ENCODE results near the gene NR2C2. TPM values are rescaled to one million over a fixed set of nuclear protein-coding genes. Genes with fewer than 3 reads are reported as not detected.

The NR2C2 gene
- total RNA-seq, 2 experiments from 2014 or later: 49.5 to 51.1 TPM

GRCh38 chr3:14911651-14912050, 35.7 kb upstream of the NR2C2 start:
- DNase-seq: no peak
- no peak overlapping the region for H3K4me3 Mint-ChIP-seq
- POLR2A ChIA-PET: no interaction called here
- no peaks in the 10 kb centered on the region for H3K36me3 Mint-ChIP-seq
- H3K4me1 Mint-ChIP-seq (ENCODE audit: low read depth): no peaks in the 10 kb centered on the region
- peaks cover 1% of the 10 kb centered on the region for H3K27me3 Mint-ChIP-seq
- no peak overlapping the region for H3K27ac Mint-ChIP-seq
- CTCF ChIA-PET: interaction anchor here (2.1 kb wide), 1 partner anchor 10 kb away, joined by 8 read pairs; no protein-coding TSS in a partner anchor
- intact Hi-C loops (cut with micrococcal nuclease): no loop called here
- peaks cover 1% of the 10 kb centered on the region for H3K9me3 Mint-ChIP-seq

- no peaks in the 10 kb centered on the region for H3K36me3 Mint-ChIP-seq
- ChIA-PET CTCF (interaction anchor here (0.9 to 1.1 kb wide), 3 partner anchors 8 to 123 kb away, joined by 3 to 6 read pairs (median 4); no protein-coding TSS in a partner anchor), POLR2A (no interaction called here)
- H3K4me3 Mint-ChIP-seq: no peak overlapping the region
- no peaks in the 10 kb centered on the region for H3K4me1 Mint-ChIP-seq (ENCODE audit: low read depth)
- peaks cover 1% of the 10 kb centered on the region for H3K27me3 Mint-ChIP-seq
- H3K27ac Mint-ChIP-seq: no peak overlapping the region
- DNase-seq: no peak
- intact Hi-C loops (cut with micrococcal nuclease): no loop called here
- no peaks in the 10 kb centered on the region for H3K9me3 Mint-ChIP-seq
Observed at GRCh38 chr3:14913071-14913925, 34.1 kb upstream of the NR2C2 start.

- no peaks in the 10 kb centered on the region for H3K4me1 Mint-ChIP-seq (ENCODE audit: low read depth)
- intact Hi-C loops (cut with micrococcal nuclease): no loop called here
- no peak overlapping the region for H3K4me3 Mint-ChIP-seq
- no peak for DNase-seq
- no peak overlapping the region for H3K27ac Mint-ChIP-seq
- CTCF ChIA-PET: interaction anchor here (0.9 to 1.1 kb wide), 2 partner anchors 7 to 9 kb away, joined by 3 to 4 read pairs; no protein-coding TSS in a partner anchor
- H3K36me3 Mint-ChIP-seq: no peaks in the 10 kb centered on the region
- POLR2A ChIA-PET: no interaction called here
- H3K27me3 Mint-ChIP-seq: peaks cover 1% of the 10 kb centered on the region
- no peaks in the 10 kb centered on the region for H3K9me3 Mint-ChIP-seq
Observed at GRCh38 chr3:14913926-14914778, 33.2 kb upstream of the NR2C2 start.

DNA sequence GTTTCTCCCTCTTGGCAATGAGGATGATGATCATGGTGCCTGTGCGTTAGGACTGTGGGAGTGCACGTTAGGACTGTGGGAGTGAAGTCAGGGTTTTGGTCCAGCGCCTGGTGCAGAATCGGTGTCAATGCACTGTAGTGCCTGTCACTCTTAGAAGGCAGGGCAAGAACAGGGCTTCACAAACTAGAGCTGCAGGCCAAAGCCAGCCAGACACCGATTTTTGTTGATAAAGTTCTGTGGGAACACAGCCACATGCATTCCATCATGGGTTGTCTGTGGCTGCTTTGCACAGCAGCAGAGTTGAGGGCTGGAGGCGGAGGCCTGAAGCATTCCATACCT, 32.6 kb upstream of the NR2C2 start:
- H3K27me3 Mint-ChIP-seq: no peaks in the 10 kb centered on the region
- H3K36me3 Mint-ChIP-seq: no peaks in the 10 kb centered on the region
- DNase-seq: no peak
- no peak overlapping the region for H3K4me3 Mint-ChIP-seq
- H3K9me3 Mint-ChIP-seq: no peaks in the 10 kb centered on the region
- CTCF ChIA-PET: no interaction called here
- POLR2A ChIA-PET: no interaction called here
- H3K4me1 Mint-ChIP-seq (ENCODE audit: low read depth): no peaks in the 10 kb centered on the region
- intact Hi-C loops (cut with micrococcal nuclease): no loop called here
- H3K27ac Mint-ChIP-seq: no peak overlapping the region

DNA sequence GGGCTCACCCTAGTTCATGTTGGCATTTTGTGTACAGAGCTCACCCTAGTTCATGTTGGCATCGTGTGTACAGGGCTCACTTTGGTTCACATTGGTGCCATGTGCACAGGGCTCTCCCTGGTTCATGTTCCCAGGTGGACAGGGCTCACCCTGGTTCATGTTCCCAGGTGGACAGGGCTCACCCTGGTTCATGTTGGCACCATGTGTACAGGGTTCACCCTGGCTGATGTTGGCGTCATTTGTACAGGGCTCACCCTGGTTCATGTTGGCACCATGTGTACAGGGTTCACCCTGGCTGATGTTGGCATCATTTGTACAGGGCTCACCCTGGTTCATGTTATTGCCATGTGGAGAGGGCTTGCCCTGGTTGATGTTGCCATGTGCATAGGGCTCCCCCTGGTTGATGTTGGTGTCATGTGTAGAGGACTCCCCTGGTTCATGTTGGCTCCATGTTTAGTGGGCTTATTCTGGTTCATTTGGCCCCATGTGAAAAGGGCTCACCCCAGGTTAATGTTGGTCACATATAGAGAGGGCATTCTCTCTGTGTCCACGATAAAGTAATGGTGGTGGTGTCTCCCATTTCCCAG, 31.7 kb upstream of the NR2C2 start:
- H3K36me3 Mint-ChIP-seq: no peaks in the 10 kb centered on the region
- H3K4me3 Mint-ChIP-seq: no peak overlapping the region
- H3K27me3 Mint-ChIP-seq: no peaks in the 10 kb centered on the region
- no peaks in the 10 kb centered on the region for H3K4me1 Mint-ChIP-seq (ENCODE audit: low read depth)
- H3K9me3 Mint-ChIP-seq: no peaks in the 10 kb centered on the region
- ChIA-PET POLR2A (no interaction called here), CTCF (interaction anchor here (0.6 to 0.9 kb wide), 2 partner anchors 77 to 125 kb away, joined by 3 to 4 read pairs; no protein-coding TSS in a partner anchor)
- peak; percentile 33 for DNase-seq
- intact Hi-C loops (cut with micrococcal nuclease): no loop called here
- H3K27ac Mint-ChIP-seq: no peak overlapping the region

DNA sequence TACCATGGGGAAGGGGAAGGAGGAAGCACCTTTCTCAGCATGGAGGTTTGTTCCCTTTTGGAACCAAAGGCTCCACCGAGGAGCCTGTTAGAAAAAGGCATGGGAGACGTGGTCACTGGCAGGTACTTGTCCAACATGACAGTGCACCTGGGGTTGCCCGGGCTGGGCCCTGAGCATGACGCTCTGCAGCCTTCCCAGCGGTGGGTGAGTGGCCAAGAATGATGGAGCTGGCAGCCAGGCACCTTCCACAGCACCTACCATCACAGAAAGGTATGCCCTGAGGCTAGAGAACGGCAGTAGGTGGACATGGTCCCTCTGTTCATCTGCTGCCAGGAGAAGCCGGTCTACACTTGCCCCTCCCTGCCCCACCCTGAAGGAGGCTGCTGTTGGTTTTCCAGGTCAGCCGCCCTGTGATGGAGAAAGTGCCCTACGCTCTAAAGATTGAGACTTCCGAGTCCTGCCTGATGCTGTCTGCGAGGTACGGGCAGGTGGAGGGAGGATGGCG, 29.0 kb upstream of the NR2C2 start:
- H3K4me1 Mint-ChIP-seq (ENCODE audit: low read depth): no peaks in the 10 kb centered on the region
- intact Hi-C loops (cut with micrococcal nuclease): no loop called here
- no peak for DNase-seq
- CTCF ChIA-PET: interaction anchor here (0.7 to 1.4 kb wide), 2 partner anchors 9 to 633 kb away, joined by 3 to 5 read pairs; no protein-coding TSS in a partner anchor
- H3K4me3 Mint-ChIP-seq: no peak overlapping the region
- no peaks in the 10 kb centered on the region for H3K9me3 Mint-ChIP-seq
- no peak overlapping the region for H3K27ac Mint-ChIP-seq
- POLR2A ChIA-PET: no interaction called here
- H3K27me3 Mint-ChIP-seq: no peaks in the 10 kb centered on the region
- no peaks in the 10 kb centered on the region for H3K36me3 Mint-ChIP-seq

- H3K4me1 Mint-ChIP-seq (ENCODE audit: low read depth): no peaks in the 10 kb centered on the region
- no peak for DNase-seq
- no peak overlapping the region for H3K27ac Mint-ChIP-seq
- H3K36me3 Mint-ChIP-seq: no peaks in the 10 kb centered on the region
- POLR2A ChIA-PET: interaction anchor here (0.7 kb wide), 1 partner anchor 285 kb away, joined by 4 read pairs; no protein-coding TSS in a partner anchor
- no peak overlapping the region for H3K4me3 Mint-ChIP-seq
- no peaks in the 10 kb centered on the region for H3K27me3 Mint-ChIP-seq
- intact Hi-C loops (cut with micrococcal nuclease): loop anchor here (2.0 to 10.0 kb wide), 2 partner anchors 412 to 1026 kb away; no protein-coding TSS in a partner anchor
- no peaks in the 10 kb centered on the region for H3K9me3 Mint-ChIP-seq
- CTCF ChIA-PET: interaction anchor here (0.6 to 2.1 kb wide), 37 partner anchors 7 to 1024 kb away, joined by 3 to 36 read pairs (median 5); partner anchors contain the start of genes C3orf20 and NR2C2
Observed at GRCh38 chr3:14920536-14920935, 26.8 kb upstream of the NR2C2 start.

DNA sequence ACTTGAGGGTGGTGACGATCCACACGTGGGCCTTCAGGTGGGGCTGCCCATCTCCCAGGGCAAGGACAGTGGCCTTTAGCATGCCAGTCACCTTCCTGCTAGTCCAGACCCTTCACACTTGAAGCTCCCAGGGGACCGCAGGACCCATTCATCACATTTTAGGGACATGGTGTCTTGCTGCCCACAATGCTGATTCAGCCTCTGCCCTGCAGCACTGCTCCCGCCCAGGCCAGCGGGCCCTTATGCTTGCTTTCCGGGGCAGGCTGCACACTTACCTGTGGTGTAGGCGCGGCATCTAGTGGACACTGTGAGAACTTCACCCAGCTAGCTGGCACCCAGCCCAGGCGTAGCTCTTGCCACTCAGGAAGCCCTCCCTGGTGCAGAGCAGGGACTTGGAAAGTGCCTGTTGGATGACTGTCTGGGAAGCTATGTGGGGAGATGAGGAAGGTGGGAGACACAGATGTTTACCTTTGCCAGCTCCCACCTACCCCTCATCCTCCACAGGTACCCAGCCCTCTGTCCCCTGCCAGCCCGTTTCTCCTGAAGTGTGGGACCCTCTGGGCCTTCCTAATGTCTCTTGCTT, 26.3 kb upstream of the NR2C2 start:
- ChIA-PET CTCF (interaction anchor here (0.6 to 2.1 kb wide), 49 partner anchors 8 to 1025 kb away, joined by 3 to 36 read pairs (median 4); partner anchors contain the start of genes C3orf20, CCDC174, MRPS25 and NR2C2), POLR2A (interaction anchor here (0.7 kb wide), 1 partner anchor 285 kb away, joined by 4 read pairs; no protein-coding TSS in a partner anchor)
- no peak overlapping the region for H3K27ac Mint-ChIP-seq

DNA sequence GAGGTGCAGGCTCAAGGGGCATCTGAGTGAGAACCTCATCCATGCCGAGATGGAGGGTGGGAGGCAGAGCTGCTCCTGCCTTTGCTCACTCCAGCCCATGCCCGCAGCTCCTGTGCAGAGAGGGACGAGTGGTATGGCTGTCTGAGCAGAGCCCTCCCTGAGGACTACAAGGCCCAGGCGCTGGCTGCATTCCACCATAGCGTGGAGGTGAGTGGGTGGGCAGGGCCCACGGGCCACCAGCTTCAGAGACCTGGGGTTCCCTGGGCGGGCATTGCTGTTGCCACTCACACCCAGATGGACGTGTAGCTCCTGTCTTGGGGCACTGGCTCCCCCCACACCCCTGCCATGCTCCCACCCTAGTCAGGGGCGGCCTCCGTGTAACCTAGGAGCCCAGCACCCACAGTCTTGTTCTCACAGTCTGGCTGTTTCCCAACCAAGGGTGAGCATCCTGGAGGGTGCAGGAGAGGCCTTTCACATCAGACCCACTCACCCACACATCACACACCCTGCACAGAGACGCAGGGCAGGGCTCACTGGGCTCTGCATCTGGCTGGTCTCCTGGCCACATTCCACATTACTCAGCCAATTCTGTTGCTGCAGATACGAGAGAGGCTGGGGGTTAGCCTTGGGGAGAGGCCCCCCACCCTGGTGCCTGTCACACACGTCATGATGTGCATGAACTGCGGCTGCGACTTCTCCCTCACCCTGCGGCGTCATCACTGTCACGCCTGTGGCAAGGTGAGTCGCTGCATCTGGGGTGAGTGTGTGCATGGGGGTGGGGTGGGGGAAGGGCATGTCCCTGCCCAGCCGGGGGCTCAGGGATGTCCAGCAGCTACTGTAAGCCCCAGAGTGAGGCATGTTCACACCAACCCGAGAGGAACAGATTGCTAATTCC, 25.3 kb upstream of the NR2C2 start:
- Mint-ChIP-seq H3K27me3 (no peaks in the 10 kb centered on the region), H3K27ac (no peak overlapping the region), H3K4me1 (ENCODE audit: low read depth) (no peaks in the 10 kb centered on the region), H3K36me3 (no peaks in the 10 kb centered on the region), H3K4me3 (no peak overlapping the region), H3K9me3 (no peaks in the 10 kb centered on the region)
- no peak for DNase-seq
- ChIA-PET POLR2A (no interaction called here), CTCF (interaction anchor here (0.6 to 2.1 kb wide), 45 partner anchors 8 to 1026 kb away, joined by 3 to 36 read pairs (median 5); partner anchors contain the start of genes C3orf20, CCDC174, MRPS25 and NR2C2)
- intact Hi-C loops (cut with micrococcal nuclease): loop anchor here (1.0 to 10.0 kb wide), 4 partner anchors 131 to 1027 kb away; no protein-coding TSS in a partner anchor

More for the DNA sequence above, 26.3 kb upstream of the NR2C2 start:
- Mint-ChIP-seq H3K36me3 (no peaks in the 10 kb centered on the region), H3K27me3 (no peaks in the 10 kb centered on the region), H3K9me3 (no peaks in the 10 kb centered on the region), H3K4me3 (no peak overlapping the region), H3K4me1 (ENCODE audit: low read depth) (no peaks in the 10 kb centered on the region)
- peak; percentile 88 for DNase-seq
- intact Hi-C loops (cut with micrococcal nuclease): loop anchor here (1.0 to 10.0 kb wide), 4 partner anchors 130 to 1026 kb away; no protein-coding TSS in a partner anchor

DNA sequence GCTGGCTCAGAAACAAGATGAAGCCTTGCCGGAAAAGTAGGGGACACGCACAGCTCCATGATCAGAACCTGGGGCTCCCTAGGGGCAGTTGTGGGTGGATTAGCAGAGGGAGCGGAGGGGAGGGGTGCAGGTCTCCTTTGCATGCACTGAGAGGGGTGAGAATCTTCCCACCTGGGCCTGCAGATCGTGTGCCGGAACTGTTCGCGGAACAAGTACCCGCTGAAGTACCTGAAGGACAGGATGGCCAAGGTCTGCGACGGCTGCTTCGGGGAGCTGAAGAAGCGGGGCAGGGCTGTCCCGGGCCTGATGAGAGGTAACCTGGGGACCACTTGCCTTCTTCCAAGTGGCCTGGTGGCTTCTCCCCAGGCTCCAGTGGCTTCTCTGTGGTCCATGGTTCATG, 24.5 kb upstream of the NR2C2 start:
- Mint-ChIP-seq H3K27ac (no peak overlapping the region), H3K36me3 (no peaks in the 10 kb centered on the region), H3K4me1 (ENCODE audit: low read depth) (no peaks in the 10 kb centered on the region), H3K9me3 (no peaks in the 10 kb centered on the region), H3K4me3 (no peak overlapping the region), H3K27me3 (no peaks in the 10 kb centered on the region)
- CTCF ChIA-PET: interaction anchor here (0.6 to 2.1 kb wide), 6 partner anchors 9 to 719 kb away, joined by 3 to 11 read pairs (median 4); partner anchors contain the start of gene C3orf20
- POLR2A ChIA-PET: no interaction called here
- intact Hi-C loops (cut with micrococcal nuclease): loop anchor here (10.0 kb wide), 1 partner anchor 1028 kb away; no protein-coding TSS in a partner anchor
- DNase-seq: no peak

Measured in activated CD4-positive, alpha-beta memory T cell treated with anti-CD3 and anti-CD28 coated beads for 36 hours (primary cell).